ENCODE data around the gene CUL4A.

GRCh38 chr13:113219256-113219940 lies 10.0 kb downstream of the CUL4A start:
- TF ChIP-seq, protein P1, sequence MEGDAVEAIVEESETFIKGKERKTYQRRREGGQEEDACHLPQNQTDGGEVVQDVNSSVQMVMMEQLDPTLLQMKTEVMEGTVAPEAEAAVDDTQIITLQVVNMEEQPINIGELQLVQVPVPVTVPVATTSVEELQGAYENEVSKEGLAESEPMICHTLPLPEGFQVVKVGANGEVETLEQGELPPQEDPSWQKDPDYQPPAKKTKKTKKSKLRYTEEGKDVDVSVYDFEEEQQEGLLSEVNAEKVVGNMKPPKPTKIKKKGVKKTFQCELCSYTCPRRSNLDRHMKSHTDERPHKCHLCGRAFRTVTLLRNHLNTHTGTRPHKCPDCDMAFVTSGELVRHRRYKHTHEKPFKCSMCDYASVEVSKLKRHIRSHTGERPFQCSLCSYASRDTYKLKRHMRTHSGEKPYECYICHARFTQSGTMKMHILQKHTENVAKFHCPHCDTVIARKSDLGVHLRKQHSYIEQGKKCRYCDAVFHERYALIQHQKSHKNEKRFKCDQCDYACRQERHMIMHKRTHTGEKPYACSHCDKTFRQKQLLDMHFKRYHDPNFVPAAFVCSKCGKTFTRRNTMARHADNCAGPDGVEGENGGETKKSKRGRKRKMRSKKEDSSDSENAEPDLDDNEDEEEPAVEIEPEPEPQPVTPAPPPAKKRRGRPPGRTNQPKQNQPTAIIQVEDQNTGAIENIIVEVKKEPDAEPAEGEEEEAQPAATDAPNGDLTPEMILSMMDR (IDR thresholded peaks at IDR 0.05 in 4 of 5, conservative IDR thresholded peaks at IDR 0.05 in 1 of 5) = no peak
- TF ChIP-seq POLR2A (IDR thresholded peaks at IDR 0.05) = no peak
